Epithelial cell of esophagus (primary cell): ENCODE measurements around the gene LRRK1.

Experiments
- DNase-seq: peaks from one replicate; pipeline ENCODE4 v3.0.0; 2010; ENCODE audit warnings: low read depth
- H3K4me3 ChIP-seq: 2 replicates; pipeline ENCODE4 v1.5.1; 2011; ENCODE audit warnings: mild to moderate bottlenecking, low read length, control low read depth
- CTCF ChIP-seq: IDR thresholded peaks from 2 replicates; pipeline ENCODE4 v1.5.1; 2011; ENCODE audit warnings: low read depth, mild to moderate bottlenecking, low read length, control low read depth, inconsistent platforms; ENCODE audit not compliant: insufficient read depth; ENCODE audit errors: missing control alignments

The LRRK1 gene

GRCh38 chr15:100926258-100926657 lies 7.1 kb downstream of the LRRK1 start:
- no peak for DNase-seq
- H3K4me3 ChIP-seq, result no peak overlapping the region
- no peak for TF ChIP-seq CTCF

- no peak overlapping the region for H3K4me3 ChIP-seq
- no peak for TF ChIP-seq CTCF
- DNase-seq, result no peak
Measured at GRCh38 chr15:100926971-100927756, 8.0 kb downstream of the LRRK1 start.

GRCh38 chr15:100928632-100929280 lies 9.6 kb downstream of the LRRK1 start:
- H3K4me3 ChIP-seq, result no peak overlapping the region
- DNase-seq, result peak; percentile 81
- no peak for TF ChIP-seq CTCF

GRCh38 chr15:100929641-100930042 lies 10.5 kb downstream of the LRRK1 start:
- no peak for TF ChIP-seq CTCF
- H3K4me3 ChIP-seq, result no peak overlapping the region
- DNase-seq, result peak; percentile 91

- no peak for DNase-seq
- H3K4me3 ChIP-seq, result no peak overlapping the region
- TF ChIP-seq CTCF, result no peak
Measured at GRCh38 chr15:100930306-100930848, 11.2 kb downstream of the LRRK1 start.

GRCh38 chr15:100931143-100931890 lies 12.2 kb downstream of the LRRK1 start:
- no peak for TF ChIP-seq CTCF
- H3K4me3 ChIP-seq, result no peak overlapping the region
- DNase-seq, result no peak
